Measurements from ENCODE around the gene SEMA6A. TPM values are rescaled to one million over a fixed set of nuclear protein-coding genes. Genes with fewer than 3 reads are reported as not detected.

SEMA6A gene
- polyA plus RNA-seq, 3 donors from 2014 or later: 0.19 to 0.80 TPM; not detected in 1

DNA sequence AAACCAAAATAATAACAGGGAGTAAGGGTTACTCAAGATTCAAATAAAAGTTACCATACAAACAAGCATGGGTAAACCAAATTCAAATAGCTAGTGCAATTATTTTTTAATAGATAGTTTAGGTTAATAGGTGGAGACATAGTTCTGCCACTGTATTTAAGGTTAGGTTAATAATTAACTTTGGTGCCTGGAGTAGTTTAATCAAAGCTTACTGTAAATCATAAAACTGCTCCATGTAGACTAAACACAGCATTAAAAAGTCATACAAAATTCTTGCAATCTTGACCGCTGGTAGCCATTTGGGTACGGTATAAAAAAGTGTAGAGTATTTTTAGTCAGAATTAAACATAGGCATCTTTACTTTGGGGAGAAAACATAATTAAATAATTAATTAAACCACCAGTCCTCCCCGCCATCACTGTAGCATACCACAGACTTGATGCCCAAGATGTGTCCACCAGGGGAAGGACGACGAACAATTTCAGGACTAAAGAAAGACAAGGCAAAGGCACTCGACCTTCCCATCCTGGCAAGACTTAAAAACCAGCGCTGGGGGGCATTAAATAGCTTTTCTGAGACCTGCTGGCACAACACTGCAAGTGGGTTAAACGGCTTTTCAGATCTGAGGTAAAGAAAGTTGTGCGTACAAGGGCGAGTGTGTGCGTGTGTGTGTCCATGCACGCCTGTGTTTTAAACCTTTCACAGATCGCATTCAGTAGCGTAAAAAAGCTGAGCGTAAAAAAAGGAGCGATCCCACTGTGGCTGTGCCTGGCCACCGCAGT is 2.9 kb downstream of the SEMA6A start:
- Mint-ChIP-seq H3K27me3 (ENCODE audit: low read depth in 3 of 3) (peaks cover 16 to 35% (median 32%) of the 10 kb centered on the region in 3 donors), H3K36me3 (no peaks in the 10 kb centered on the region), H3K9me3 (peaks cover 0 to 5% (median 2%) of the 10 kb centered on the region in 6 donors), H3K27ac (no peak overlapping the region), H3K4me3 (no peak overlapping the region), H3K4me1 (peaks cover 7 to 14% of the 10 kb centered on the region in 2 donors)
- DNase-seq: no peak

- Mint-ChIP-seq H3K4me3 (no peak overlapping the region), H3K4me1 (peaks cover 3 to 6% of the 10 kb centered on the region in 2 donors), H3K27me3 (ENCODE audit: low read depth in 3 of 3) (peaks cover 8 to 26% (median 25%) of the 10 kb centered on the region in 3 donors), H3K36me3 (no peaks in the 10 kb centered on the region), H3K27ac (no peak overlapping the region), H3K9me3 (peaks cover 0 to 4% (median 0%) of the 10 kb centered on the region in 6 donors)
- DNase-seq: no peak
Observed at GRCh38 chr5:116569999-116570398, 4.6 kb downstream of the SEMA6A start.

- H3K36me3 Mint-ChIP-seq: no peaks in the 10 kb centered on the region
- peaks cover 4 to 18% (median 13%) of the 10 kb centered on the region in 3 donors for H3K27me3 Mint-ChIP-seq (ENCODE audit: low read depth in 3 of 3)
- no peak overlapping the region for H3K27ac Mint-ChIP-seq
- H3K9me3 Mint-ChIP-seq: peaks cover 0 to 4% (median 0%) of the 10 kb centered on the region in 6 donors
- no peak for DNase-seq
- H3K4me1 Mint-ChIP-seq: no peaks in the 10 kb centered on the region
- no peak overlapping the region for H3K4me3 Mint-ChIP-seq
Observed at GRCh38 chr5:116567106-116567505, 7.5 kb downstream of the SEMA6A start.

DNA sequence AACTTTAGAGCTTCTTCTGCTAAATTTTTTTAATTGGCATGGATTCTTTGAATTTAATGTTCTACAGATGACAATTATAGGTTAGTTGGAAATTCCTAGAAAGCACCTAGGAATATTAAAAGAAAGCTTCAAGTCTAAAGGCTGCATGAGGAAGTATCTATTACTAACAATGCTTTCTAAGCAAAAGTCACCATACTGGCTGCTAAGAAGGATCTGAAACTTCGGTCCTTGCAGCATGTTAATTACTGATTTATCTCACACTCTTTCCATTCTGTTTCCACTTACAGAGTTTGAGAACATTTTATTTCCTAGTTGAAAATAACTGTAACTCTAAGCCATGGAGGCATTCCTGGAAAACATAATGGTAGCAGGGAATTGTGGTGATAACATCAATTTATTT is 8.4 kb downstream of the SEMA6A start:
- Mint-ChIP-seq H3K27ac (no peak overlapping the region), H3K9me3 (peaks cover 0 to 4% (median 0%) of the 10 kb centered on the region in 6 donors), H3K4me1 (no peaks in the 10 kb centered on the region), H3K36me3 (no peaks in the 10 kb centered on the region), H3K27me3 (ENCODE audit: low read depth in 3 of 3) (peaks cover 1 to 13% (median 11%) of the 10 kb centered on the region in 3 donors), H3K4me3 (no peak overlapping the region)
- DNase-seq: no peak

- no peaks in the 10 kb centered on the region for H3K36me3 Mint-ChIP-seq
- no peak overlapping the region for H3K4me3 Mint-ChIP-seq
- no peak for DNase-seq
- H3K9me3 Mint-ChIP-seq: peaks cover 0 to 1% (median 0%) of the 10 kb centered on the region in 6 donors
- H3K27ac Mint-ChIP-seq: no peak overlapping the region
- H3K4me1 Mint-ChIP-seq: no peaks in the 10 kb centered on the region
- H3K27me3 Mint-ChIP-seq (ENCODE audit: low read depth in 3 of 3): peaks cover 1 to 7% (median 6%) of the 10 kb centered on the region in 3 donors
Observed at GRCh38 chr5:116564756-116565490, 9.7 kb downstream of the SEMA6A start.

- Mint-ChIP-seq H3K36me3 (no peaks in the 10 kb centered on the region), H3K27ac (no peak overlapping the region), H3K4me3 (no peak overlapping the region), H3K9me3 (peaks cover 0 to 1% (median 0%) of the 10 kb centered on the region in 6 donors), H3K4me1 (no peaks in the 10 kb centered on the region), H3K27me3 (ENCODE audit: low read depth in 3 of 3) (peaks cover 0 to 5% (median 2%) of the 10 kb centered on the region in 3 donors)
- DNase-seq: no peak
Observed at GRCh38 chr5:116564312-116564711, 10.3 kb downstream of the SEMA6A start.

DNA sequence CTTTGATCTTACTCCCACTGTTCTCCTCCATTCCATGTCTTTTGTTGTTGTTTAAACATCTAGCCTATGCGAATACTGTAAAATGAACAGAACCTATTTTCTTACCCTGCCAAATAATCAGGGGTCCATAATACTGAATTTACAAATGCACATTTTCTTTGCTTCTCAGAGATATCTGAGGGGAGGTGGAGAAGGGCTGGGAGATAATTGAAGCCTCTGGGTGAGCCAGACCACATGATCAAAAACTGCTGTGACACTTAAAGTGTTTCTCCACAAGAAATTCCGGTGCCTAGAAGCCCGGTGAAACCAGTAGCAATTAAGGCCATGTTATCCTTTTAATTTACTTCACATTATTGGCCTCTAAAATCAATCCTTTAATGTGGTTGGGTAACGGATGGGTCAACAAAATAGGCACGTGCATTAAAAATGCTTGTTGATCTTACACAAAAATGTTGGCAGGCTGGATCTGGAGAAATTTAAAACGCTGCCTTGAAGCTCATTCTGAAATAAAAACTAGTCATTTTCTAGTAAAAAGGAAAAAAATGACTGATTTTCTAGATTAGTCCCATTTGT is 10.8 kb downstream of the SEMA6A start:
- no peak for DNase-seq
- H3K4me3 Mint-ChIP-seq: no peak overlapping the region
- H3K27ac Mint-ChIP-seq: no peak overlapping the region
- H3K9me3 Mint-ChIP-seq: peaks cover 0 to 1% (median 0%) of the 10 kb centered on the region in 6 donors
- H3K27me3 Mint-ChIP-seq (ENCODE audit: low read depth in 3 of 3): peaks cover 0 to 3% (median 2%) of the 10 kb centered on the region in 3 donors
- H3K36me3 Mint-ChIP-seq: no peaks in the 10 kb centered on the region
- no peaks in the 10 kb centered on the region for H3K4me1 Mint-ChIP-seq

DNA sequence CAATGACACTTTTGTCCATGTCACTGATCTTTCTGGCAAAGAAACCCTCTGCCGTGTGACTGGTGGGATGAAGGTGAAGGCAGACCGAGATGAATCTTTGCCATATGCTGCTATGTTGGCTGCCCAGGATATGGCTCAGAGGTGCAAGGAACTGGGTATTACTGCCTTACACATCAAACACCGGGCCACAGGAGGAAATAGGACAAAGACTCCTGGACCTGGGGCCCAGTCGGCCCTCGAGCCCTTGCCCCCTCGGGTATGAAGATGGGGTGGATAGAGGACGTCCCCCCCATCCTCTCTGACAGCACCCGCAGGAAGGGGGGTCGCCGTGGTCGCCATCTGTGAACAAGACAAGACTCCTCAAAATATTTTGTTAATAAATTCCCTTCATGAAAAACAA is 12.0 kb downstream of the SEMA6A start:
- Mint-ChIP-seq H3K9me3 (peaks cover 0 to 1% (median 0%) of the 10 kb centered on the region in 6 donors), H3K4me3 (no peak overlapping the region), H3K27ac (no peak overlapping the region), H3K36me3 (no peaks in the 10 kb centered on the region), H3K4me1 (no peaks in the 10 kb centered on the region), H3K27me3 (ENCODE audit: low read depth in 3 of 3) (peaks cover 0 to 2% (median 0%) of the 10 kb centered on the region in 3 donors)
- DNase-seq: no peak

- H3K27ac Mint-ChIP-seq: no peak overlapping the region
Observed at GRCh38 chr5:116561658-116562057, 13.0 kb downstream of the SEMA6A start.

DNA sequence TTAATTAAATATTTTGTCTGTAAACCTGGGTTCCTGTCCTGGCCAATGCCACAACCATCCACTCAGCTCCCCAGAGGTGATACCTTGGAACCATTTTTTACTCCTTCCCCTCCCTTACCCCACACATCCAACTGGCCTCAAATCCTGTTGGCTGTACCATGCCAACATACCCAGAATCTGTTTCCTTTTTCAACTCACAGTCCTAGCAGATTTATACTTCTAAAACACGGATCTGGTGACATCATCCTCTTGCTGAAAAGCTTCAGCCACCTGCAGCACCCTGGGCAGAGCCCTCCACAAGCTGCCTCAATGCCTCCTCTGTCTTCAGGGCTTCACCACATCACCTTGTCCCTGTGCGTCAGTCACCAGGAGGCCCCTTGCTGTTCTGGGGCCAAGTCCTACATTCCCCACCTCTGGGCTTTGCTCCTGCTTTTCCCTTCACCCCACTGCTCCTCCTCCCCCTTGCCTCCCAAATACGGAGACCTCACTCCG is 14.9 kb downstream of the SEMA6A start:
- no peaks in the 10 kb centered on the region for H3K4me1 Mint-ChIP-seq
- H3K27ac Mint-ChIP-seq: no peak overlapping the region
- H3K36me3 Mint-ChIP-seq: no peaks in the 10 kb centered on the region
- no peak for DNase-seq
- H3K27me3 Mint-ChIP-seq (ENCODE audit: low read depth in 3 of 3): peaks cover 0 to 3% (median 0%) of the 10 kb centered on the region in 3 donors
- no peak overlapping the region for H3K4me3 Mint-ChIP-seq
- H3K9me3 Mint-ChIP-seq: peaks cover 0 to 2% (median 0%) of the 10 kb centered on the region in 6 donors

More at GRCh38 chr5:116561658-116562057, 13.0 kb downstream of the SEMA6A start:
- H3K9me3 Mint-ChIP-seq: no peaks in the 10 kb centered on the region
- H3K27me3 Mint-ChIP-seq (ENCODE audit: low read depth in 3 of 3): peaks cover 0 to 2% (median 0%) of the 10 kb centered on the region in 3 donors
- no peaks in the 10 kb centered on the region for H3K36me3 Mint-ChIP-seq
- H3K4me3 Mint-ChIP-seq: no peak overlapping the region
- no peaks in the 10 kb centered on the region for H3K4me1 Mint-ChIP-seq
- DNase-seq: no peak

- H3K27ac Mint-ChIP-seq: no peak overlapping the region
- no peaks in the 10 kb centered on the region for H3K4me1 Mint-ChIP-seq
- no peak for DNase-seq
- H3K36me3 Mint-ChIP-seq: no peaks in the 10 kb centered on the region
- H3K4me3 Mint-ChIP-seq: no peak overlapping the region
- peaks cover 0 to 2% (median 0%) of the 10 kb centered on the region in 6 donors for H3K9me3 Mint-ChIP-seq
- H3K27me3 Mint-ChIP-seq (ENCODE audit: low read depth in 3 of 3): peaks cover 0 to 2% (median 0%) of the 10 kb centered on the region in 3 donors
Observed at GRCh38 chr5:116559239-116559638, 15.4 kb downstream of the SEMA6A start.

GRCh38 chr5:116557669-116558271 is 16.9 kb downstream of the SEMA6A start:
- no peak overlapping the region for H3K27ac Mint-ChIP-seq
- no peak overlapping the region for H3K4me3 Mint-ChIP-seq
- H3K27me3 Mint-ChIP-seq (ENCODE audit: low read depth in 3 of 3): peaks cover 0 to 2% (median 0%) of the 10 kb centered on the region in 3 donors
- DNase-seq: no peak
- H3K36me3 Mint-ChIP-seq: no peaks in the 10 kb centered on the region
- H3K4me1 Mint-ChIP-seq: no peaks in the 10 kb centered on the region
- peaks cover 0 to 2% (median 0%) of the 10 kb centered on the region in 6 donors for H3K9me3 Mint-ChIP-seq

DNA sequence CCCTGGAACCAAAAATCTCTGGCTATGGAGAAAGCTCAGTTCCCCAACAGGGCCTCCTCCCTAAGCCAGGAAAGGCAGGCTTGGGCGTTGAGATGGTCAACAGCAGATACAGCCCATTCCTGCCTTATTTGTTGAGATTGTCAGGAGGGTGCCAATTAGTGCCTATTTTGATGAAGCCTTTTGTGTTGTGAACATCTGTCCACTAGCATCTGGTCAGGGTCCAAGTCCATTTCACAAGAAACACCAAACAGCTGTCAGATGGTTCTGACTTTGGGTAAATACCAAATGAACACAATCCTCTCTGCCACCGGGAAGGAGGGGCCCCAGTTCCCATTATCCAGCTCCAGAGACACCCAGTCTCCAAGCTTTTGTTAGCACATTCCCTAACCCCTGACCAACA is 19.9 kb downstream of the SEMA6A start:
- H3K4me3 Mint-ChIP-seq: no peak overlapping the region
- peaks cover 0 to 8% (median 0%) of the 10 kb centered on the region in 6 donors for H3K9me3 Mint-ChIP-seq
- H3K36me3 Mint-ChIP-seq: no peaks in the 10 kb centered on the region
- DNase-seq: no peak
- peaks cover 0 to 2% (median 0%) of the 10 kb centered on the region in 3 donors for H3K27me3 Mint-ChIP-seq (ENCODE audit: low read depth in 3 of 3)
- H3K27ac Mint-ChIP-seq: no peak overlapping the region
- no peaks in the 10 kb centered on the region for H3K4me1 Mint-ChIP-seq
